IMR-90 (cell line): ENCODE results near the gene ATP9B. TPM values are rescaled to one million over a fixed set of nuclear protein-coding genes. Genes with fewer than 3 reads are reported as not detected.

Source experiments
- ATAC-seq: fragments of 200-7000 bp; cut with Tn5 transposase; 2 replicates; pipeline ENCODE4 v1.9.1; 2020; ENCODE audit warnings: low read depth, mild to moderate bottlenecking, moderate library complexity
- BruUV-seq: library from RNA; stranded (reverse); fragments of 400-500 nt; replicated peaks from 2 replicates; lab custom pipeline; 2021; lab: Mats Ljungman, UMichigan
- CTCF ChIA-PET: fragments of 300-600 bp; formaldehyde crosslinking; extraction: SDS; loops from one replicate; lab custom pipeline; 2021; ENCODE audit warnings: antibody characterized with exemption; lab: Yijun Ruan, JAX
- POLR2A ChIA-PET: fragments of 300-600 bp; sonication (Branson Sonifier 250); formaldehyde crosslinking; loops from one replicate; lab custom pipeline; 2022; ENCODE audit warnings: antibody characterized with exemption; ENCODE audit not compliant: unreplicated experiment; lab: Charles Lee
- DNase-seq: peaks from one replicate; pipeline ENCODE4 v3.0.0; 2013
- H2AFZ ChIP-seq: replicated peaks from 2 replicates; pipeline ENCODE3; 2013; ENCODE audit warnings: low read length, mild to moderate bottlenecking; ENCODE audit not compliant: poor library complexity
- H2AK5ac ChIP-seq: 2 replicates; pipeline ENCODE4 v1.6.1; 2013; ENCODE audit warnings: low read depth, low read length, inconsistent platforms
- H2AK9ac ChIP-seq: replicated peaks from 2 replicates; pipeline ENCODE3; 2013; ENCODE audit warnings: mild to moderate bottlenecking, low read depth, low read length, moderate library complexity; ENCODE audit not compliant: poor library complexity
- H2BK120ac ChIP-seq: 2 replicates; pipeline ENCODE4 v1.6.1; 2013; ENCODE audit warnings: low read depth, low read length, inconsistent platforms
- H2BK15ac ChIP-seq: 3 replicates; pipeline ENCODE4 v1.6.1; 2013; ENCODE audit warnings: low read depth, low read length, inconsistent platforms
- H2BK20ac ChIP-seq: 2 replicates; pipeline ENCODE4 v1.6.1; 2013; ENCODE audit warnings: low read depth, mild to moderate bottlenecking, inconsistent platforms, low read length, moderate library complexity
- H2BK5ac ChIP-seq: 2 replicates; pipeline ENCODE4 v1.6.1; 2013; ENCODE audit warnings: mild to moderate bottlenecking, low read depth, low read length, inconsistent platforms; ENCODE audit not compliant: poor library complexity, severe bottlenecking
- H3K14ac ChIP-seq: replicated peaks from 2 replicates; pipeline ENCODE4 v1.6.1; 2013; ENCODE audit warnings: low read depth, low read length, inconsistent platforms
- H3K18ac ChIP-seq: 2 replicates; pipeline ENCODE4 v1.6.1; 2013; ENCODE audit warnings: low read depth, low read length, control low read depth
- H3K23ac ChIP-seq: 2 replicates; pipeline ENCODE4 v1.6.1; 2013; ENCODE audit warnings: low read depth, low read length, inconsistent platforms
- H3K27ac ChIP-seq: 2 replicates; pipeline ENCODE4 v1.5.1; 2013; ENCODE audit warnings: mild to moderate bottlenecking, control low read depth, low read length; ENCODE audit not compliant: insufficient read depth
- H3K27me3 ChIP-seq: 2 replicates; pipeline ENCODE4 v1.6.1; 2013; ENCODE audit warnings: low read length; ENCODE audit not compliant: control insufficient read depth, insufficient read depth
- H3K36me3 ChIP-seq: 2 replicates; pipeline ENCODE4 v1.6.1; 2013; ENCODE audit warnings: low read length, mixed read lengths; ENCODE audit not compliant: control insufficient read depth, insufficient read depth
- H3K4ac ChIP-seq: 2 replicates; pipeline ENCODE4 v1.6.1; 2013; ENCODE audit warnings: low read depth, low read length, inconsistent platforms
- H3K4me1 ChIP-seq: 2 replicates; pipeline ENCODE4 v1.6.1; 2013; ENCODE audit warnings: low read length, mixed read lengths; ENCODE audit not compliant: control insufficient read depth, insufficient read depth
- H3K4me2 ChIP-seq: 2 replicates; pipeline ENCODE4 v1.6.1; 2013; ENCODE audit warnings: low read depth, mild to moderate bottlenecking, control low read depth, low read length, moderate library complexity
- H3K4me3 ChIP-seq: 2 replicates; pipeline ENCODE4 v1.5.1; 2013; ENCODE audit warnings: low read depth, mild to moderate bottlenecking, control low read depth, low read length, moderate library complexity; ENCODE audit not compliant: insufficient read depth
- H3K56ac ChIP-seq: 2 replicates; pipeline ENCODE4 v1.6.1; 2013; ENCODE audit warnings: low read length, inconsistent platforms; ENCODE audit not compliant: insufficient read depth; ENCODE audit errors: extremely low read depth
- H3K79me1 ChIP-seq, 2 experiments: 2 replicates each; pipeline ENCODE4 v1.6.1; 2013; ENCODE audit warnings: low read length in 2 of 2, inconsistent platforms in 1 of 2, low read depth in 1 of 2
- H3K9ac ChIP-seq: 2 replicates; pipeline ENCODE4 v1.6.1; 2013; ENCODE audit warnings: low read depth, low read length, control low read depth
- H3K9me1 ChIP-seq: 2 replicates; pipeline ENCODE4 v1.6.1; 2013; ENCODE audit warnings: low read length, inconsistent platforms; ENCODE audit not compliant: insufficient read depth
- H3K9me3 ChIP-seq: 2 replicates; pipeline ENCODE4 v1.6.1; 2013; ENCODE audit warnings: low read length; ENCODE audit not compliant: control insufficient read depth, insufficient read depth
- H4K20me1 ChIP-seq: 2 replicates; pipeline ENCODE4 v1.6.1; 2013; ENCODE audit warnings: low read length, inconsistent platforms; ENCODE audit not compliant: insufficient read depth
- H4K5ac ChIP-seq: 2 replicates; pipeline ENCODE4 v1.6.1; 2013; ENCODE audit warnings: mild to moderate bottlenecking, low read depth, low read length, control low read depth
- H4K8ac ChIP-seq, 2 experiments: 2 replicates each; pipeline ENCODE4 v1.6.1; 2013; ENCODE audit warnings: low read depth in 2 of 2, low read length in 2 of 2, control low read depth in 1 of 2, inconsistent platforms in 1 of 2
- H4K91ac ChIP-seq: 2 replicates; pipeline ENCODE4 v1.6.1; 2013; ENCODE audit warnings: low read depth, low read length, inconsistent platforms; ENCODE audit not compliant: insufficient read depth
- BHLHE40 ChIP-seq: fragments of 150-350 bp; IDR thresholded peaks from 2 replicates; pipeline ENCODE4 v1.6.1; 2016; ENCODE audit warnings: mild to moderate bottlenecking, low read depth, low read length
- CTCF ChIP-seq: conservative IDR thresholded peaks from 2 replicates; pipeline ENCODE4 v1.5.1; 2012; ENCODE audit warnings: mild to moderate bottlenecking, low read depth, low read length, improper control_type of control experiment
- MAZ ChIP-seq: IDR thresholded peaks from 2 replicates; pipeline ENCODE4 v1.6.1; 2012; ENCODE audit warnings: low read depth, mild to moderate bottlenecking, low read length, improper control_type of control experiment, moderate library complexity, borderline replicate concordance
- SMC3 ChIP-seq: fragments of 150-350 bp; IDR thresholded peaks from 2 replicates; pipeline ENCODE4 v1.6.1; 2016; ENCODE audit warnings: low read depth, mild to moderate bottlenecking, antibody characterized with exemption, low read length, moderate library complexity
- WGBS, 2 experiments: methylation state at CpG; one replicate each; pipeline versions ENCODE4 v1.1.5 to v1.1.7; 2013; ENCODE audit warnings: missing lambda C conversion rate in 2 of 2; ENCODE audit not compliant: insufficient read length in 1 of 2; ENCODE audit errors: extremely low coverage in 2 of 2; 5-methylcytosine and 5-hydroxymethylcytosine counted together
- dilution Hi-C: fragments of 300-500 bp; cut with HindIII; formaldehyde crosslinking; loops from one replicate; pipeline ENCODE4 v1.14.3; 2018; ENCODE audit warnings: low sequenced_read_pairs; ENCODE audit not compliant: unreplicated experiment
- in situ Hi-C: fragments of 300-500 bp; cut with MboI; formaldehyde crosslinking; loops from 3 replicates; pipeline ENCODE4 v1.14.3; 2019; ENCODE audit warnings: low sequenced_read_pairs, inconsistent platforms, mixed read lengths
- intact Hi-C: fragments of 100-400 bp; cut with micrococcal nuclease; formaldehyde crosslinking; loops from 2 replicates; pipeline ENCODE4 v1.10.0; 2022
- polyA plus RNA-seq, 3 experiments: library from polyadenylated mRNA; depleted of rRNA; stranded (reverse); fragments of >200 nt; gene quantifications; 2 replicates each; pipeline ENCODE4 v1.2.3, GENCODE V29; 2012; ENCODE audit warnings: low replicate concordance in 1 of 3
- total RNA-seq: library from RNA; depleted of rRNA; stranded (reverse); fragments of >200 nt; gene quantifications from 2 replicates; pipeline ENCODE4 v1.2.3, GENCODE V29; 2012
- TF ChIP-seq, protein P1 (sequence below): fragments of 150-350 bp; IDR thresholded peaks from 2 replicates; pipeline ENCODE4 v1.6.1; 2016; ENCODE audit warnings: low read depth, mild to moderate bottlenecking, low read length, moderate library complexity, borderline replicate concordance
- TF ChIP-seq, protein P2 (sequence below): fragments of 150-350 bp; IDR thresholded peaks from 2 replicates; pipeline ENCODE4 v1.6.1; 2017; ENCODE audit warnings: mild to moderate bottlenecking, antibody characterized with exemption, low read length, low read depth

ATP9B gene
- total and polyA plus RNA-seq, 2 of the 4 experiments (the other 2 are of a cell fraction): 11.0 to 11.5 TPM

GRCh38 chr18:79046522-79046921 is 22.7 kb upstream of the ATP9B start:
- Histone ChIP-seq H4K8ac (no peak overlapping the region), H4K91ac (no peak overlapping the region), H2AK9ac (no peak overlapping the region), H3K9me1 (no peaks in the 10 kb centered on the region), H2AK5ac (no peak overlapping the region), H3K4me1 (no peaks in the 10 kb centered on the region), H2BK120ac (no peak overlapping the region), H3K23ac (no peak overlapping the region), H3K27me3 (no peaks in the 10 kb centered on the region), H3K9ac (no peak overlapping the region), H3K4me3 (no peak overlapping the region), H3K27ac (no peak overlapping the region), H2BK5ac (no peak overlapping the region), H4K5ac (no peak overlapping the region), H3K14ac (no peak overlapping the region), H2BK15ac (no peak overlapping the region), H2BK20ac (no peak overlapping the region), H3K4ac (no peak overlapping the region), H3K36me3 (no peaks in the 10 kb centered on the region), H3K18ac (no peak overlapping the region), H3K4me2 (no peak overlapping the region), H2AFZ (no peak overlapping the region), H3K9me3 (peaks cover 2% of the 10 kb centered on the region; the same call in 1 of the 2 replicates), H4K20me1 (no peaks in the 10 kb centered on the region), H3K56ac (no peak overlapping the region), H3K79me1 (no peaks in the 10 kb centered on the region)
- intact Hi-C loops: no loop called here
- in situ Hi-C loops: no loop called here
- DNase-seq: no peak
- no TSS peak for BruUV-seq
- dilution Hi-C loops: no loop called here
- ChIA-PET POLR2A (no interaction called here), CTCF (no interaction called here)
- TF ChIP-seq CTCF (no peak), BHLHE40 (no peak), SMC3 (no peak), MAZ (no peak)
- TF ChIP-seq, protein P1, sequence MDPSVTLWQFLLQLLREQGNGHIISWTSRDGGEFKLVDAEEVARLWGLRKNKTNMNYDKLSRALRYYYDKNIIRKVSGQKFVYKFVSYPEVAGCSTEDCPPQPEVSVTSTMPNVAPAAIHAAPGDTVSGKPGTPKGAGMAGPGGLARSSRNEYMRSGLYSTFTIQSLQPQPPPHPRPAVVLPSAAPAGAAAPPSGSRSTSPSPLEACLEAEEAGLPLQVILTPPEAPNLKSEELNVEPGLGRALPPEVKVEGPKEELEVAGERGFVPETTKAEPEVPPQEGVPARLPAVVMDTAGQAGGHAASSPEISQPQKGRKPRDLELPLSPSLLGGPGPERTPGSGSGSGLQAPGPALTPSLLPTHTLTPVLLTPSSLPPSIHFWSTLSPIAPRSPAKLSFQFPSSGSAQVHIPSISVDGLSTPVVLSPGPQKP: no peak
- TF ChIP-seq, protein P2, sequence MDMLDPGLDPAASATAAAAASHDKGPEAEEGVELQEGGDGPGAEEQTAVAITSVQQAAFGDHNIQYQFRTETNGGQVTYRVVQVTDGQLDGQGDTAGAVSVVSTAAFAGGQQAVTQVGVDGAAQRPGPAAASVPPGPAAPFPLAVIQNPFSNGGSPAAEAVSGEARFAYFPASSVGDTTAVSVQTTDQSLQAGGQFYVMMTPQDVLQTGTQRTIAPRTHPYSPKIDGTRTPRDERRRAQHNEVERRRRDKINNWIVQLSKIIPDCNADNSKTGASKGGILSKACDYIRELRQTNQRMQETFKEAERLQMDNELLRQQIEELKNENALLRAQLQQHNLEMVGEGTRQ: no peak
- no peak for ATAC-seq
- WGBS, 2 experiments: 60% methylated on average over 5 of the region's 14 CpGs; no CpG with 5 or more reads in 1 of the 2 experiments
